Neural cell (in vitro differentiated cells): ENCODE measurements around the gene ATG7.

Source experiments
- MXI1 ChIP-seq: fragments of 450-650 bp; conservative IDR thresholded peaks from 2 replicates; pipeline ENCODE4 v1.6.1; 2014; ENCODE audit warnings: antibody characterized with exemption, mild to moderate bottlenecking; ENCODE audit not compliant: poor library complexity, severe bottlenecking
- POLR2AphosphoS5 ChIP-seq: IDR thresholded peaks from 2 replicates; pipeline ENCODE4 v1.6.1; 2012
- TF ChIP-seq, protein P1 (sequence below): fragments of 450-650 bp; IDR thresholded peaks from 2 replicates; pipeline ENCODE4 v1.5.1; 2014; ENCODE audit warnings: antibody characterized with exemption, mild to moderate bottlenecking, moderate library complexity; ENCODE audit not compliant: poor library complexity, severe bottlenecking

DNA sequence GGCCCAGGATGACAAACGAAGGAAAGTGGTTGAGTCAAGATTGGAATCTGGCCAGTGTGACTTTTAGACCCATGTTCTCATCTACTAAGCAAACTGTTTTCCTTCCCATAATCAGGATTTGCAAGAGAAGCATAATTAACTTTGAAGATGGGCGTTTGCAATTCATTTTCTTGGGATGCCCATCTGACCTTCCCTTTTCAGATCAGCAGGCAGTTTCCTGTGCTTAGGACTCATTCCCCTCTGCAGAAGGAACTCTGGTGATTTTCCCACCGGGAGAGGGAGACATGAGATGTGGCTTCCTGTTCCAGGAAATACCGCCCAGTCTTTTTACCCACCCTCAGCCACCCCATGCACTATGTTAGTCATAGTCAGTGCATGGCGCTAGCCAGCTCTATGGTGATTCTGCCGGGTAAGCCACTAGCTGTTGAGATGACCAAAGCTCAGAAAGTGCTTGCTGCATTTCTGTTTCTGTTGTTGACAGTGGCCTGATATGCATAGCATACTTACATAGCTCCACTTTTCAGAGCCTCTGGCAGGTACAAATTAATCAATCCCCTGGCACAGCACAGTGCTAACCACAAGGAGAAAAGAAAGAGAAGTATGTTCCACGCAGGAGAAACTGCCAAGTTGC is 242.1 kb downstream of the ATG7 start:
- no peak for TF ChIP-seq MXI1
- no peak for TF ChIP-seq POLR2AphosphoS5
- TF ChIP-seq, protein P1, sequence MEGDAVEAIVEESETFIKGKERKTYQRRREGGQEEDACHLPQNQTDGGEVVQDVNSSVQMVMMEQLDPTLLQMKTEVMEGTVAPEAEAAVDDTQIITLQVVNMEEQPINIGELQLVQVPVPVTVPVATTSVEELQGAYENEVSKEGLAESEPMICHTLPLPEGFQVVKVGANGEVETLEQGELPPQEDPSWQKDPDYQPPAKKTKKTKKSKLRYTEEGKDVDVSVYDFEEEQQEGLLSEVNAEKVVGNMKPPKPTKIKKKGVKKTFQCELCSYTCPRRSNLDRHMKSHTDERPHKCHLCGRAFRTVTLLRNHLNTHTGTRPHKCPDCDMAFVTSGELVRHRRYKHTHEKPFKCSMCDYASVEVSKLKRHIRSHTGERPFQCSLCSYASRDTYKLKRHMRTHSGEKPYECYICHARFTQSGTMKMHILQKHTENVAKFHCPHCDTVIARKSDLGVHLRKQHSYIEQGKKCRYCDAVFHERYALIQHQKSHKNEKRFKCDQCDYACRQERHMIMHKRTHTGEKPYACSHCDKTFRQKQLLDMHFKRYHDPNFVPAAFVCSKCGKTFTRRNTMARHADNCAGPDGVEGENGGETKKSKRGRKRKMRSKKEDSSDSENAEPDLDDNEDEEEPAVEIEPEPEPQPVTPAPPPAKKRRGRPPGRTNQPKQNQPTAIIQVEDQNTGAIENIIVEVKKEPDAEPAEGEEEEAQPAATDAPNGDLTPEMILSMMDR, result no peak
